Dermis microvascular lymphatic vessel endothelial cell (primary cell): ENCODE results near the gene C20orf144. TPM values are rescaled to one million over a fixed set of nuclear protein-coding genes. Genes with fewer than 3 reads are reported as not detected.

Experiments used
- DNase-seq, 2 donors: peaks; one replicate each; pipeline versions ENCODE4 v3.0.0 to v3.0.0-alpha.2; 2010; ENCODE audit warnings: low read depth in 2 of 2
- total RNA-seq: library from RNA; depleted of rRNA; stranded (reverse); fragments of >200 nt; gene quantifications from 2 replicates; pipeline ENCODE4 v1.2.1, GENCODE V29; 2014

Gene C20orf144
- total RNA-seq, 1 donor from 2014 or later: under 0.01 TPM

DNA sequence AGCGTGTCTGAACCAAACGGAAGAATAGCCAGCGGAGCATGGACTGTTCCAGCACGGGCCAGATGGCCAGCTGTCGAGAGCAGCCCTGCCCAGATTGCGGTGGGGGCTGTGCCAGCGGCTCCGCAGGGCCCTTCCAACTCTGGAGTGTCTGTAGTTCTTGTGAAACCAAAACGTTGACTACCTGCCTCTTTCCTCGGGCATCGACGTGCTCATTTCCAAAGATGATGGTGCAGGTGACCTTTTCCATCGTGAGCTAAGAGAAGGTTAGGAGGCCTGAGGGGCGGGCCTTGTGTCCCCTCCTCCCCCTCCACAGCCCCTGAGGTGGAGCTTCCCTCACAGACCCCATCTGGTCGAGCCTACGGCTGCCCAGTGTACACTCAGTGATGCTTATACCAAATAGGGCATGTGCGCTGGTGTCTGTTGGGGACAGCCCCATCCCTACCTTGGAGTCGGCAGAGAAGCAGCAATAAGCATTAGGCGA lies 12.9 kb upstream of the C20orf144 start:
- no peak for DNase-seq

DNA sequence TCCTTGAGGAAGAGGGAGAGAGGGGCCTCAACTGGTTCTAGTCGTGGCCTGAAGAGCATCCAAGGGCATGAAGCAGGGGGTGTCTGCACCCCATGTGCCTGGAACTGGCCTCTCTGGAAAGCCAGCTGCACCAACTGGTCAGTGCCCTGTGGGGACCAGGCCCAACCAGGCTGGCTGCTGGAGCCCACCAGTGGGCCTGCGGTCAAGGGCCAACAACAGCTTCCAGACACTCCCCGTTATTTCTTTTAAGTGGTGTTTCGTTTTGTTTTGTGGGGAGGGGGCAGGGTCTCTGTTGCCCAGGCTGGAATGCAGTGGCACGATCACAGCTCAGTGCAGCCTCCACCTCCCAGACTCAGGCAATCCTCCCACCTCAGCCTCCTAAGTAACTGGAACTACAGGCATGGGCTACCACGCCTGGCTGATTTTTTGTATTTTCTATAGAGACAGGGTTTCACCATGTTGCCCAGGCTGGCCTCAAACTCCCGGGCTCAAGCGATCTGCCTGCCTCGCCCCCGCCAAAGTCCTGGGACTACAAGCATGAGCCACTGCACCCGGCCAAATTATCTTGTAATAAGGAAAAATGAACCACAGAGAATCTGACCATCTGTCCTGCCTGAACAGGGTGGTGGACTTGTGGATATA lies 11.9 kb upstream of the C20orf144 start:
- no peak for DNase-seq

DNA sequence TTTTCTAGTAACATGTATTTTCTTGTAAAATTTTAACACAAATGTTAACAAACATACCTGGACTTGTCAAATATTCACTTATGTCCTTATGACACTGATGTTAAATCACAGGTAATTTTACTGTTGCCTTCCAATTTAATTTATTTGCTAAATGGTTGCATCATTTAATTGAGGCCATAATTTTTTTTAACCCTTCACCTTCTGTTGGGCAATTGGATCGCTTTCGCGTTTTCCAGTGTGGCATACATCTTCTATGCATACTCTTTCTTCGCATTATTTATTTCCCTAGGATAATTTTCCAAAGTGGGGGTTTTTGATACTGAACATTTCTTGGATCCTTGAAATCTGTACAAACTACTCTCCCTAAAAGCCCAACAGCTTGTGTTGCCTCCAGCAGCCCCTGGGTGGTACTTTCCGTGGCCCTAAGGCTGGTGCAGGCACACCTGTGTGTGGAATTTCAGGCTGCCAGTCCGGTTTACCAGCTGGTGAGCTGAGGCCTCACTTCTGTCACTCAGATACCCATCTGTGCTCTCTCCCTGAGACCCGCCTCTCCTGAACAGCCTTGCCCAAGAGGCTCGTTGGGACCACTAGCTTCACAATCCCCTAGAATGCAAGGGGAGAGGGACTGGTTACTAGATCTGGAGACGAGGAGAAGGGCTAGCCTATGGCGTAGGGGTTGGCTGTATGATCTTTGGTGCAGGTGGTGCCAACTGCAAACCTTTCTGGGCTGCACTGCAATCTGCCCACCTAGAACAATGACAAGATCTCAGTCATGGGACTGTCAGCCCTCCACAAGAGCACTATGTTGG lies 11.2 kb upstream of the C20orf144 start:
- no peak for DNase-seq

DNA sequence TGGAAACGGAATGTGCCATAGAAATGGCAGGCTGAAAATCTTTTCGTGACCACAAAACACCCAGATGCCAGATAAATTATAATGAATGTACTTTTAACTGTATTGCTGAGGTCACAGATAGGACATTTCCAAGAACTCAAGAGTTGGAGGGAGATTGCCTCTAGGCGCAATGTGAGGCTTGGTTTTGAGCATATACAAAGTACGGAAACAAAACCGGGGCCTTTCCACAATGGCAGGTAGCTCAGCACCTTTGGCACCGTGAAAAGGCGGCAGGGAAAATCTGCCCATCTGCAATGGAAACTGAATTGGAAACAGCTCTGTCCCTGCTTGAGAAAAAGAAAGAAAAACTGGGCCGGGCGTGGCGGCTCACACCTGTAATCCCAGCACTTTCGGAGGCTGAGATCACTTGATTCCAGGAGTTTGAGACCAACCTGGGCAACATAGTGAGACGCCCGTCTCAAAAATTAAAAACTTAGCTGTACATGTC lies 10.5 kb upstream of the C20orf144 start:
- DNase-seq: no peak

DNA sequence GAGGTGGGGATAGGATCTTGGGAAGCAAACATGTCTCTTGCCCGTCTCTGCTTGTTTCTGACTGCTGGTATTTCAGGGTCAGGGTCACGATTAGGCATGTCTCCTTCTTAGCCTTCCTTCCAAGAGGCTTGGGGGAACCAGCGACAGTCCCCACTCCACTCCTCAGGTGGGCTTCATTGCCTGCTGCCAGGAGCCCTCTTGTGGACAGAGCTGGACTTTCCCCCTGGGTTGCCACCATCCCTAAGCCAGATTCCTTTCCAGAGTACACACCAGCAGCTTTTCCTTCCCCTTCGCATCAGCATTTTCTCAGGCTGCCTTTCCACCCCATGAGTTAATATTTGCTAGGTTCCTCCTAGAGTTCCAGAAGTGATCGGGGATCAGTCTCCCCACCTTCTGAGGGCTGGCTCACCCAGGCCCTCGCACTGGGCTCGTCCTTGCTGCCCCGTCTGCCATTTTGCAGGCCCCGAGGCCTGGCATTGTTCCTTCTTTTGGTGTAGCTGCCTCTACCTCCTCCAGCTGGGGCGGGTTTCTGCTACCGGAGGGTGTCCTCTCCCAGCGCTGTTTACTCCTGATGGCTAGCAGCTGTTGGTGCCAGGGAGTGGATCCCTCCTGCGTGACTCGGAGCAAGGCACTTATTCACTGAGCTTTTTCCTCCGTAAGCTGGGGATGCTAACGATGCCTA lies 8.8 kb upstream of the C20orf144 start:
- DNase-seq: peak; percentile 42 to 63

DNA sequence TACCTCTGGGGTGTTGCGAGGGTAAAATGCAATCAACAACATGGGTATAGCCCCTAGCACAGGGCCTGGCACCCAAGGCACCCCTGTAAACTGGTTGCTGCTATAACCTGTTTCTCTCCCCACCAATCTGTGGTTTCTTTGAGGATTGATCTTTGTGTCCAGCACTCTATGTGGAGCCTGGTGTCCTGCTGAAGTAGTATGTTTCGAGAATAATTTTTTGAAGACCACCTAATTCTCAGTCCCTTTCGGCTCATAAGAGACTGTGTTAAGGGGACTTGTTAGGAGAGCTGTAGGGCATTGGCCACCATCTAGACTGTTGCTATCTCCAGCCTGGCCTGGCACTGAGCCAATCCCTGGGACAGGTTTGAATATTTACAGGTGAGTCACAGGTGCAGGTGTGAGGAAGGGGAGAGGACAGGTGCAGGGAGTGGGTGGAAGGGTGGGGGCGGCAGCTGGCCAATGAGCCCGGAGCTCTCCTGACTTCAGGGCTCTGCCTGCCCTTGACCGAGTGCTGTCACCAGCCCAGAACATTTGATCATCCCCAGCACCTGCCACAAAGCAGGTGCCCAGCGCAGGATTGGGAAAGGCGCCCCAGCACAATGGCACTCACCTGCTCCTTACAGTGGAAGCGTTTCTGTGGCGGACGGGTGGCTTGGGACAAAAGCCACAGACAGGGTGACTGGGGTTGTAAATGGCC lies 8.1 kb upstream of the C20orf144 start:
- DNase-seq: no peak

DNA sequence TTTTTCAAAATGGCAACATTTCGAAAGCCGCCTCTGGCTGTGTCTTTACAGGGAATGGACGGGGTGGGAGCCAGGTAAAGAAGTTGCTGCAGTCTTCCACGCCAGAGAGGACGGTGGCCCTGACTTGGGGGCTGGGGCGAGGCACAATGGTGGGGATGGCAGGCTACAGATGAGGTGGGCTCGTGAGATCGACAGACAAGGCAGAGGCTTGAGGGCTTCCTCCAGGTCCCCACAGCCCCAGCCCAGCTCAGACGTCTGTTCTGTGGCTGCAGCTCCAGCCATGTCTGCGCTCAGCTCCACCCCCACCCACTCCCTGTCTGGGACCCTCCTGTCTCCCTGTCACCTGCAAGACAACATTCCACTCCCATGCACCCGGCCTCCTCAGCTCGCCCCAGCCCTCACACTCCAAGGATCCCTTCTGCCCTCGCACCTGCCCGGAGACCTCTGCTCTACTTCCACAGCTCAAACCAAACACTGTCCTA lies 7.4 kb upstream of the C20orf144 start:
- DNase-seq: no peak

DNA sequence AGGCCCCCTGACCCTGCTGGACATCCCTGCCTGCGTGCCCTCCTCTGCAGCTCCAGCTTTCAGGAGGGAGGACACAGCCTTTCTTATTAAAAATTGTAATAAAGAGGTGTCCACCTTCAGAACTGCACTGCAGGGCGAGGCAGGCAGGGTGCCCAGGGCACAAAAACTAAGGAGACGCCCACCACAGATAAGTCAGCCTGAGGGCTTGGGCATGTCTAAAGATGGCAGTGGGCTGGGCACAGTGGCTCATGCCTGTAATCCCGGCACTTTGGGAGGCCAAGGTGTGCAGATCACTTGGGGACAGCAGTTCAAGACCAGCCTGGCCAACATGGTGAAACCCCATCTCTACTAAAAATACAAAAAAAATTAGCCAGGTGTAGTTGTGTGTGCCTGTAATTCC lies 7.0 kb upstream of the C20orf144 start:
- no peak for DNase-seq

DNA sequence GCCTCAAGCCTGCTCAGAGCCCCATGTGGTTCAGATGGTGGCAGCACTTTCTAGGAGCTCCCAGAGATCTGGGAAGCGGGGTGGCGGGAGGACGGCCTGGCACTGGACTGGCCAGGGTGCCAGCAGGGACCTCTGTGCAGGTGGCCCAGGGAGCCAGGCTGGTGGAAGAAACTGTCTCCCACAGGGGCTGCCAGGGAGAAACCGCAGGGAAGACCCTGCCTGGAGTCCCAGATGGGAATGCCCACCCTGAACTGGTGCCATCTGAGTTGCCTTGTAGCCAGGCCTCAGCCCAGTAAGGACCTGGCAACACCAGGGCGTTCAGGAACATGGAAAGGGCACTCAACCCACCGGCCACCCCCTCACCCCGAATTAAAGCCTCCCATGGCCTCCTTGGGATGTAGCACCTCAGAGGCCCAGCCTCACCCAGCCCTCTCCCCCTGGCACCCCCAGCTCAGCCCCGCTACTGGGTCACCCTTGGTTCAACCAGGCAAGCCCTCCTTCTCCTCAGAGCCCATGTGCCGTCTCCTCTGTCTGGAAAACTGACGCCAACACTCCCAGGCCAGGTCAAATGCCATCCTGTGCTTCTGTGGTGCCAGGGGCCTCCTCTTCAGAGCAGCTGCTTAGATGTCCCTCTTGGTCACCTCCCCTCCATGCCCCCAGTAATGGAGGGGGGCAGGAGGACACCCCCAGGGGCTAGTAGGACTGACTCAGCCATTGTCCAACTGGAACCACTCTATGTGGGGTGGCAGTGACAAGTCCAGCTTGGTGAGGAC lies 5.9 kb upstream of the C20orf144 start:
- DNase-seq: no peak

DNA sequence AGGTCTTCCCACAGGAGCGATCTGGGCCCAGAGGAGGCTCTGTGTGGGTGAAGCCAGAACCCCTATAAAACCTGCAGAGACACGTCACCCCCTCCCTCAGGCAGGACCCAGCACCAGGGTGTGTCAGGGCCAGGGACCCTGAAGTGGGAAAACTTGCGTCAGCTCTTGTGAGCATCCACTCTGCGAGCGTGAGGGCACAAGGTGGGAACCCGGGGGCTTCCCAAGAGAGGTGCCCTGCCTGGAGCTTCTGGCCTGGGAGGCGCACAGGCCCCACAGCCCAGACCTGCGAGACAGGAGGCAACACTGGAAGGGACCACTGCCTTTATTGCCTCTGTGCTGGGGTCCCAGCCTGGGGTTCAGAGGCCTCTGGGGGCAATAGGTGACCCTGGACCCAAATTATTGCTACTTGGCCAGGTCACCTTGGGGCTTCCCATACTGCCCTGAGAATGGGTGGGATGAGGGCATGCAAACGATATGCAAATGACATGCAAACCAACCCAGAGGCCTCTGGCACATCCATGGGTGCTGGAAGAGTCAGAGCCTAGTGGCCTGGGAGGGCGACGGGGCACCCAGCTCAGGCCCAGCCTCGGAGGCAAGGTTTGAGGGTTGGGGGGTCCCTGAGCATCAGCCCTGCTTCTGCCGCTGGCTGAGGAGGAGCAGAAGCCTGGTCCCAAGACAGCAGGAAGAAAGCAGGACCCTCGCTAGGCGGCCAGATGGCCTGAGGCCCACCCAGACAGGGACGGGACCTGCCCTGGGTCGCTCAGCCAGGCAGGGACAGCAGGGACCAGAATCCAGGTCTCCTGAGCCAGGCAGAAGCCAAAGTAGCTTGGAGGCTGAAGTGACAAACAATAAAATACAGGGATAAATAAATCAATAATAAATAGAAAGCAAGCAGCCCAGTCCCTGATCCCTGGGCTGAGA lies 5.1 kb upstream of the C20orf144 start:
- DNase-seq: no peak

DNA sequence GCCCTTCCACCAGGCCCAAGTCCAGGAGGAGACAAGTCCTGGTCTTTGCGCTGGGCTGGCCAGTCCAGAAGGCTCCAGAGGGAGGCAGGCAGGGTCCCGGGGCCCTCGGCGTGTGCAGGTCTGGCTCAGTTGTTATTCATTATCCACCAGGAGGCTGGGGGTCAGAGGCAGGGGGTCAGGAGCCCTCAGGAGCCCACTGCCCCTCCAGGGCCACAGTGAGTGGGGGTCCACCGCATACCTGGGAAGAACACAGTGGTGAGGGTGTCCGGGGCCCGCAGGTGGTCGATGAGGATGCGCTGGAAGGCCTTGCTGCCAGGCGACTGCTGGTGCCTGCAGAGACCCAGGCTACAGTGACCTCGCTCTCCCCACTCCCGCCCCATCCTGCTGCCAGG lies 4.4 kb upstream of the C20orf144 start:
- no peak for DNase-seq

DNA sequence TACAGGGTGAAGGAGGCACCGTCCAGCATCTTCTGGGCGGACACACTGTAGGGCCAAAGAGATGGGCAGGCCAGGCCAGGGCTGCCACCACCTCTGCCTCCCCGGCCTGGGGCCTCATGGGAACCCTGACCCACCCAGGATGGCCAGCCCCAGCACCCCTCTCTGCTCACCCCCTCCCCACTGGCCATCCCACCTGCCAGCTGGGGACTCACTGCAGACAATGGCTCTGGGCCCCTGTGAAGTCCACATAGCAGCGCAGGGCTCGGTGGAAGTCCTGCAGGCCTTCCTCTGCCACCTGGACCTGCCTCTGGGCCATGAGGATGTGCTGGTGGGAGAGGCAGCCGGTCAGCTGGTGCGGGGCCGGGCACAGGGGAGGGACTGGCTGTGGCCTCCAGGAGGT lies 3.6 kb upstream of the C20orf144 start:
- DNase-seq: no peak

DNA sequence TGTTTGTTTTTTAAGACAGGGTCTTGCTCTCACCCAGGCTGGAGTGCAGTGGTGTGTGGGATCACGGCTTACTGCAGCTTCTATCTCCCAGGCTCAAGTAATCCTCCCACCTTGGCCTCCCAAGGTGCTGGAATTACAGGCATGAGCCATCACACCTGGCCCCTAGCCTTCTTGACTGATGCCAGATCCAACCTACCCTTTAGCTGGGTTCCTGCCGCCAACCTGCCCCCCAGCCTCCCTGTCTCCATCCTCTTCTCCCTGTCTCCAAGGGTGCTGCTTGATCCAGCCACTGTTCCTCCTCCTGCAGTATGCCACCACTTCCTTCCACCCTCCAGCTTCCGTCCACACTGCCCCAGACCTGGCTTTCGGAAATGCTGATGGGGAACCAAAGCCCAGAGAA lies 3.2 kb upstream of the C20orf144 start:
- no peak for DNase-seq

DNA sequence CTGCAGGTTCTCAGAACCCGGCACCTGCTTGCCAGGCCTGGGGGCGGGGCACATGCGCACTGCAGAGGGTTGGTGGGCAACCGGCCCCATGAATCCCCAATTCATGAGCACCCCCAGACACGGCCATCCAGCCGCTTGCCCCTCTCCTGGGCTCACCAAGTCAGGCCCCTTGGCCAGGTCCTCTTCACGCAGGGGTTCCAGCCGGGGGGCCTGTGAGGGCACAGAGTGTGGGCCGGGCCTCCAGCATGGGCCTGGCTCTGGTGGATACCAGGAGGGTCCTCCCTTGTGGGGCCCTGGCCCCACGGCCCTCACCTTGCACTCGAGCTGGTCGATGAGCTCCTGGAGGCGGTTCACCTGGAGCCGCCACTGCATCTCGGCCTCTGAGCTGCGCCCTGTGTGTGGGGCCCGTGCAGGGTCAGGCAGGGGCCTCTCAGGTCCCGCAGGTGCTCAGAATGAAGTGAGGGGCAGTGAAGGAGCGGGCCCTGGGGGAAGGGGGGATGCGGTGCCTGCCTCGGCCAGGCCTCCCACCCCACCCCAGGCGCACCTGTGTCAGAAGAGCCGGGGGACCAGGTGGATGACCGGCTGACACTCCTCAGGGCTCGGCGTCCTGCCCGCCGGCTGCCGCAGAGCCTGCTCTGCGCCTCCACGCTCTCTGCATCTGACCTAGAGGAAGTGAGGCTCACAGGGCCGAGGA lies 2.6 kb upstream of the C20orf144 start:
- no peak for DNase-seq

DNA sequence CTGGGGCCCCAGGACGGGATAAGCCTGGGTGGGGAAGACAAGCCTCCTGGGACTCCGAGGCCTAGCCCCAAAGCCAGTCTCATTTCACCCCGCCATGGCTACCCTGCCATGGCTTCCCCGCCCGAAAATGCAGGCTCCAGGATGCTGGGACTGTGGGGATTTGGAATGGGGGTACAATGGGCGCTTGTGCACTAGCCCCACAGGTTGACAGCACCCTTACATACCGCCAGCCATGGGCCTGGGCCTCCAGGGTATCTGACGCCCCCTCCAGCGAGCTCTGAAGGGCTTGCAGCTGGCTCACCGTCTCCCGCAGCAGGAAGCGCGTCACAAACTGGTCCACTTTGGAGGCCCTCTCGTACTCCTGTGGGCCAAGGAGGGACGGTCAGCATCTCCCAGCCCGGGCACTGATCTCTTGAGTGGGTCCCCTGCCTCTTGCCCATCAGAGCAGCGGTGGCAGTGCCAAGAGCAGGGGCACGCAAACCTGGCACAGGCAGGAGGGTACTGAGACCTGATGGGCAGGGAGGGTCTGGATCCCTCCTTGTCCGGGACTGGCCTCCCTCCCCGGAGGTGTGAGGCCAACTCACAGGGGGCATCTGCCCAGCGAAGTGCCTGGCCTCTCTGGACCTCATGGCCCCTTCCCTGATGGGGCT lies 2.0 kb upstream of the C20orf144 start:
- no peak for DNase-seq

DNA sequence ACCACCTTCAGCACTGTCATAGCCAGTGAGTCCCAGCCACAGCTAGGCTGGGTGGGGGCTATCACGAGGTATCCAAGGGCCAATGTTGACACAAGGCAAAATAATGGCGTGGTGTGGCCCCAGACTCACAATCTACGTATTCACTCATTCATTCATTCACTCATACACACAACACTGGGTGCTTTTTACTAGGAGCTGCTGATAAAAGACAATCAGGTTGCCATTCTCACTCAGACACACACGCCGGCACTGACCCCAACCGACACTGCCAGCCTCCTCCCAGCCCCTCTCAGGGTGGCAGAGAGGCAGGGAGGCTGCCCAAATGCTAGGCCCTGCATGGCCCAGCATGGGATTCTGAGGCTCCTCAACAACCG lies 1.5 kb upstream of the C20orf144 start:
- DNase-seq: no peak

DNA sequence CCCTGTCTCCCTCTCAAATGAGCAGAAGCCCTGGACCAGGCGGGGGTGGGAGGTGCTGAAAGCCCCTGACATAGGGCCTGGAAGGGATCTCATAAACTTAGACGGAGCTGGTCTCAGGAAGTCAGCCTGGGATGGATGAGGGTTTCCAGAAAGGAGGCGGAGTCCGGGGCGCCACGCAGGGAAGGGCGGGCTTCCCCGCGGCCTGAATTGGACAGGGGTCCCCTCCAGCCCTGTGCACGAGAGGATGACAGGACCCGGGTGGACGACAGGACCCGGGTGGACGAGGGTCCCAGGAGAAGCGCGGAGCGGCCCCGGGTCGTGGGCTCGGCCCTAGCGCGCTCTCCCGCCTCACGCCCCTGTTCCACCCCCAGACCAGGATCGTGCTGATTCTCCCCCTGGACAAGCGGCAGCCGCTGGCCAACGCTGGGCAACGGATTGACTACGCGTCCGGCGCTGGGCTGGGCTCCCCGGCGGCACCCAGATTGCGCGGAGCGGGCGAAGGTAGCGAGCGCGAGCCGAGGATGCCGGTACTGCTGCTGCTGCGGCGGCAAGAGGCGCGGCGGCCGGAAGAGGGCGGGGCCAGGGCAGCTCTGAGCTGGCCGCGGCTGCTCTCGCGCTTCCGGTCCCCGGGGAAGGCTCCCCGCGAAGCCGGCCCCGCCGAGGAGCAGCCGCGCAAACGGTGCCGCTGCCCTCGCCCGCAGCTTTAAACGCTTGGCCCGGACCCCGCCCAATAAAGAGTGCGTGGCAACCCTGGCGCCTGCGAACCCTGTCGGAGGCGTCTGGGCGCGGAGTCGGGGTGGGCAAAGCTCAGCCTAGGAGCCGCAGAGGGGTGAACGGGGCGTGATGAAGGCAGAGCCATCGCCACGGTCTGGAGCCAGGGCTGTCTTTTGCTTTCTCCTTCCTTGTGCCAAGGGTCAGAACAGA lies 1.3 kb downstream of the C20orf144 start:
- peak in 1 of 2 donors; percentile 65 for DNase-seq
